Measurements from ENCODE around the gene DIAPH3. TPM values are rescaled to one million over a fixed set of nuclear protein-coding genes. Genes with fewer than 3 reads are reported as not detected.

DIAPH3 gene
- total RNA-seq, 1 donor from 2014 or later, result 30.8 TPM

DNA sequence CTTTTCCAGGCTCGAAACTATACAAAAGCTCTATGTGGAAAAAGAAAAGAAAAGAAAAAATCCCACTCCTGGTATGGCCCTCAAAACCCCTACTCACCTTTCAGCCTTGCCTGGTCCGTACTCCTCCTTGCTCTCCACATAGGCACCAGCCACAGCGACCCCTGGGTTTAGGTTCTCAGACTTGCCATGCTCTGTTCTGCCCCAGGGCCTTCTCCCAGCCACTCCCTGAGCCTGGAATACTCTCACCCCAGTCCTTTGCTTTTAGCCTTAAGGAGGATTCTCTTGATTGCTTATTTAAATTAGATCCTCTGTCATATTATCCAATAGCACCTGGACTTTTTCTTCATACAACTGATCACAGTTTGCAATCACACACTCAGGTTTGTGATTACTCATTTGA lies 522.5 kb downstream of the DIAPH3 start:
- Mint-ChIP-seq H3K9me3 (no peaks in the 10 kb centered on the region), H3K4me3 (ENCODE audit: low read depth) (no peak overlapping the region), H3K4me1 (ENCODE audit: low read depth) (no peaks in the 10 kb centered on the region), H3K27me3 (ENCODE audit: low read depth) (no peaks in the 10 kb centered on the region), H3K27ac (no peak overlapping the region), H3K36me3 (ENCODE audit: low read depth) (no peaks in the 10 kb centered on the region)
- DNase-seq (ENCODE audit: low spot score), result no peak
- intact Hi-C loops (cut with micrococcal nuclease), result no loop called here

DNA sequence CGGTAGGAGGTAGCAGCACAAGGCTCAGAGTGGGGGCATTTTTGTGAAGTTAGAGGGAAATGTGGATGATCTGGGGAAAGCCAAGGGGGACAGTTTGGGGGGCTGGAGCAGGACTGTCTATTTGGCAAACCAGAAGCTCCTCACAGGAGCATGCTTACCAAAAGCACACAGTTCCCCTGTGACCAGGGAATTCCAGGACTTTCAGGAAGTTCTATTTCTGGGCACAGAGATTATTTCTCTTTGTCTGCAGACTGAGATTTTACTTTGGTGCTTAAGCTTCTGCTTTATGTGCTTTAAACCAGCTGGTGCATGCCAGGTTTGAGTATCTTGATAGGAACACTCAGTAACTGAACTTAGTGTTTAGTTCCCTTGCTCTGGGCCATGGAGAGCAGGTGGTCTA lies 525.3 kb downstream of the DIAPH3 start:
- H3K4me1 Mint-ChIP-seq (ENCODE audit: low read depth), result no peaks in the 10 kb centered on the region
- no peak overlapping the region for H3K27ac Mint-ChIP-seq

GRCh38 chr13:59635589-59635988 lies 528.1 kb downstream of the DIAPH3 start:
- Mint-ChIP-seq H3K27me3 (ENCODE audit: low read depth) (no peaks in the 10 kb centered on the region), H3K27ac (no peak overlapping the region), H3K4me3 (ENCODE audit: low read depth) (no peak overlapping the region), H3K4me1 (ENCODE audit: low read depth) (no peaks in the 10 kb centered on the region), H3K36me3 (ENCODE audit: low read depth) (no peaks in the 10 kb centered on the region), H3K9me3 (no peaks in the 10 kb centered on the region)
- no peak for DNase-seq (ENCODE audit: low spot score)
- intact Hi-C loops (cut with micrococcal nuclease), result no loop called here

More for the DNA sequence above, 525.3 kb downstream of the DIAPH3 start:
- intact Hi-C loops (cut with micrococcal nuclease), result no loop called here
- Mint-ChIP-seq H3K27me3 (ENCODE audit: low read depth) (no peaks in the 10 kb centered on the region), H3K9me3 (no peaks in the 10 kb centered on the region), H3K36me3 (ENCODE audit: low read depth) (no peaks in the 10 kb centered on the region), H3K4me3 (ENCODE audit: low read depth) (no peak overlapping the region)
- no peak for DNase-seq (ENCODE audit: low spot score)

- H3K4me1 Mint-ChIP-seq (ENCODE audit: low read depth), result no peaks in the 10 kb centered on the region
- intact Hi-C loops (cut with micrococcal nuclease), result no loop called here
- H3K9me3 Mint-ChIP-seq, result no peaks in the 10 kb centered on the region
- H3K4me3 Mint-ChIP-seq (ENCODE audit: low read depth), result no peak overlapping the region
- no peaks in the 10 kb centered on the region for H3K27me3 Mint-ChIP-seq (ENCODE audit: low read depth)
- no peak for DNase-seq (ENCODE audit: low spot score)
- H3K36me3 Mint-ChIP-seq (ENCODE audit: low read depth), result no peaks in the 10 kb centered on the region
- no peak overlapping the region for H3K27ac Mint-ChIP-seq
Measured at GRCh38 chr13:59633290-59633689, 530.4 kb downstream of the DIAPH3 start.

- Mint-ChIP-seq H3K4me3 (ENCODE audit: low read depth) (no peak overlapping the region), H3K27me3 (ENCODE audit: low read depth) (no peaks in the 10 kb centered on the region), H3K9me3 (no peaks in the 10 kb centered on the region), H3K36me3 (ENCODE audit: low read depth) (no peaks in the 10 kb centered on the region), H3K27ac (no peak overlapping the region), H3K4me1 (ENCODE audit: low read depth) (no peaks in the 10 kb centered on the region)
- intact Hi-C loops (cut with micrococcal nuclease), result no loop called here
- DNase-seq (ENCODE audit: low spot score), result no peak
Measured at GRCh38 chr13:59631271-59631670, 532.5 kb downstream of the DIAPH3 start.

DNA sequence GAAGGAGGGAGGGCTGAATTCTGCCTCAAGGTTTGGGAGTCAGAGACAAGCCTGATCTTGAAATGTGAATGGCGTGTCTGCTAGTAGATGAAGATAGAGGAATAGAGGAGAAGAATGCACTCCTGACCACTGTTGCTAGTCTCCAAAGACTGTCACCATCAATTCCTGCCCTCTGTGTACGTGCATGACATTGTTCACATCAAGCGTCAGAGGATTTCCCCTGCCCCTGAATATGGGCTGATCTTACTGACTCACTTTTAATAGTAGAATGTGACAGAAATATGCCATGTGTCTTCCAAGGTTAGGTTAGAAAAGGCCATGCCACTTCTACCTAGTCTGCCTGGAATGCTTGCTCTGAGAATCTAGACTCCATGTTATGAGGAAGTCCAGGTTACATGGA lies 538.6 kb downstream of the DIAPH3 start:
- intact Hi-C loops (cut with micrococcal nuclease), result no loop called here
- Mint-ChIP-seq H3K36me3 (ENCODE audit: low read depth) (no peaks in the 10 kb centered on the region), H3K9me3 (no peaks in the 10 kb centered on the region), H3K27me3 (ENCODE audit: low read depth) (no peaks in the 10 kb centered on the region), H3K4me3 (ENCODE audit: low read depth) (no peak overlapping the region), H3K27ac (no peak overlapping the region), H3K4me1 (ENCODE audit: low read depth) (no peaks in the 10 kb centered on the region)
- no peak for DNase-seq (ENCODE audit: low spot score)

DNA sequence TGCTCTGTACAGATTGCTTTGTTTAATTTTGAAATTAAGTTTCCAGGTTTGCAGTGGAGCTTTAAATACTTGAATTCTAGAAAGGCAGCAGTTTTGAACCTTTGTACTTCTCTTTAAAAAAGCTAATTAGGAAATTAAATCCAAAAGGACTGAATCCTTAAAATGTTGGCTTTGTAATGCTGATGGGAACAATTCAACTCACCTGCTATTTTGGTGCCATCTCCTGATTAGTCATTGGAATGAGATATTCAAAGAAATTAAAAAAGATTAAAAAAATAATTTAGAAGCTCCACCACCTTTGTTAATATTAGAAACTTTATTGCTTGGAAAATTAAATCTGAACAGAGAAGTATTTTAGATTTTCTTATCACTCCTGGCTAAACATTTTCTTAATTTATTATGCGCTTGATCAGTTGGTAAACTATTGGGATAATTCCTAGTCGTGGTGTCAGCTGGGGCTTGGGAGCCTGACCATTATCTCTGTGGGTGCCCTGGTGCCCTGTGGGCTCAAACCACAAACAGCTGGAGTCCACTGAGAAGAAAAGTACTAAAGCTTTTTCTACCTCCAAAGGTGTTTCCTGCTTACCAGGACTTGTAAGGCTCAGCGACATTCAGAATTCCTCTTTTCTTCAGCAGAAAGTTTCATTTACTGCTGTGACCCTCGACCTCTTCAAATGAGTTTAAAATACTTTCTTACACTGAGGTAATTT lies 540.4 kb downstream of the DIAPH3 start:
- H3K9me3 Mint-ChIP-seq, result peaks cover 10% of the 10 kb centered on the region
- intact Hi-C loops (cut with micrococcal nuclease), result no loop called here

DNA sequence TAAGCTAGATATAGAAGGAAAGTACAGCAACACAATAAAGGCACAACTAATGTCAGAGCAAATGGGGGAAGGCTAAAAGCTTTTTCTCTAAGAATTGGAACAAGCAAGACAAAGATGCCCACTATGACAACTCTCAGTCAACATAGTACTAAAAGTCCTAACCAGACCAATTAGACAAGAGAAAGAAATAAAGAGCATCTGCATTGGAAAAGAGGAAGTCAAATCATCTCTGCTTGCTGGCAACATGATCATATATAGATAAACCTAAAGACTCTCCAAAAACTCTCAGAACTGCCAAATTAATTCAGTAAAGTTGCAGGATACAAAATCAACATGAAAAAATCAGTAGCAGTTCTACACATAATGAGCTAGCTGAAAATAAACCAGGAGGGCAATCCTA lies 542.0 kb downstream of the DIAPH3 start:
- no peak overlapping the region for H3K27ac Mint-ChIP-seq
- peaks cover 16% of the 10 kb centered on the region for H3K9me3 Mint-ChIP-seq
- no peaks in the 10 kb centered on the region for H3K27me3 Mint-ChIP-seq (ENCODE audit: low read depth)
- intact Hi-C loops (cut with micrococcal nuclease), result no loop called here
- no peaks in the 10 kb centered on the region for H3K36me3 Mint-ChIP-seq (ENCODE audit: low read depth)
- no peaks in the 10 kb centered on the region for H3K4me1 Mint-ChIP-seq (ENCODE audit: low read depth)
- H3K4me3 Mint-ChIP-seq (ENCODE audit: low read depth), result no peak overlapping the region
- no peak for DNase-seq (ENCODE audit: low spot score)

More for the DNA sequence above, 540.4 kb downstream of the DIAPH3 start:
- no peaks in the 10 kb centered on the region for H3K27me3 Mint-ChIP-seq (ENCODE audit: low read depth)
- no peaks in the 10 kb centered on the region for H3K4me1 Mint-ChIP-seq (ENCODE audit: low read depth)
- H3K36me3 Mint-ChIP-seq (ENCODE audit: low read depth), result no peaks in the 10 kb centered on the region
- DNase-seq (ENCODE audit: low spot score), result no peak
- H3K27ac Mint-ChIP-seq, result no peak overlapping the region
- no peak overlapping the region for H3K4me3 Mint-ChIP-seq (ENCODE audit: low read depth)

Other genes starting within 250 kb of the DIAPH3 start
- 19.0 and 22.0 TPM in 2 replicates for gene TDRD3, start 233.3 kb upstream of the DIAPH3 start, total RNA-seq

All from activated T-helper 2 cell treated with anti-CD3 and anti-CD28 coated beads, Interferon-gamma antibody, Interleukin-2, Interleukin-4, amounts not matched to agents 10 μg/mL and 5 μg/mL and 100 μg/mL, durations not matched to agents 14 hours and 24 hours and 36 hours (primary cell).